HL-60 (cell line): ENCODE results near the gene OSBPL2.

Experiments used
- DNase-seq, 2 experiments: peaks; one replicate each; pipeline ENCODE4 v3.0.0-alpha.2; 2010 to 2020; ENCODE audit warnings: low read depth in 1 of 2, low spot score in 1 of 2
- H3K27ac ChIP-seq: fragments of 250-450 bp; sonication (Bioruptor Pico); replicated peaks from 2 replicates; pipeline ENCODE4 v1.5.1; 2020; ENCODE audit warnings: mild to moderate bottlenecking, moderate library complexity
- H3K27me3 ChIP-seq: fragments of 250-450 bp; sonication (Bioruptor Pico); 2 replicates; pipeline ENCODE4 v1.5.1; 2021; ENCODE audit warnings: mild to moderate bottlenecking, moderate library complexity; ENCODE audit not compliant: insufficient read depth, poor library complexity, severe bottlenecking
- H3K4me3 ChIP-seq: replicated peaks from 2 replicates; pipeline ENCODE4 v1.5.1; 2011; ENCODE audit warnings: mild to moderate bottlenecking, control low read depth, low read length; ENCODE audit not compliant: insufficient read depth
- GABPA ChIP-seq: IDR thresholded peaks from 2 replicates; pipeline ENCODE4 v1.6.1; 2012; ENCODE audit warnings: low read depth
- POLR2AphosphoS5 ChIP-seq: IDR thresholded peaks from 2 replicates; pipeline ENCODE4 v1.6.1; 2012; ENCODE audit warnings: low read depth
- SPI1 ChIP-seq: IDR thresholded peaks from 2 replicates; pipeline ENCODE4 v1.6.1; 2012; ENCODE audit warnings: low read depth, mild to moderate bottlenecking, borderline replicate concordance
- TF ChIP-seq, protein P1 (sequence below): IDR thresholded peaks from 2 replicates; pipeline ENCODE4 v1.6.1; 2012; ENCODE audit warnings: low read depth; ENCODE audit not compliant: insufficient replicate concordance
- TF ChIP-seq, protein P2 (sequence below): IDR thresholded peaks from one replicate; pipeline ENCODE4 v1.5.1; 2011; ENCODE audit warnings: low read length, control low read depth, inconsistent platforms; ENCODE audit not compliant: insufficient read depth

The OSBPL2 gene

DNA sequence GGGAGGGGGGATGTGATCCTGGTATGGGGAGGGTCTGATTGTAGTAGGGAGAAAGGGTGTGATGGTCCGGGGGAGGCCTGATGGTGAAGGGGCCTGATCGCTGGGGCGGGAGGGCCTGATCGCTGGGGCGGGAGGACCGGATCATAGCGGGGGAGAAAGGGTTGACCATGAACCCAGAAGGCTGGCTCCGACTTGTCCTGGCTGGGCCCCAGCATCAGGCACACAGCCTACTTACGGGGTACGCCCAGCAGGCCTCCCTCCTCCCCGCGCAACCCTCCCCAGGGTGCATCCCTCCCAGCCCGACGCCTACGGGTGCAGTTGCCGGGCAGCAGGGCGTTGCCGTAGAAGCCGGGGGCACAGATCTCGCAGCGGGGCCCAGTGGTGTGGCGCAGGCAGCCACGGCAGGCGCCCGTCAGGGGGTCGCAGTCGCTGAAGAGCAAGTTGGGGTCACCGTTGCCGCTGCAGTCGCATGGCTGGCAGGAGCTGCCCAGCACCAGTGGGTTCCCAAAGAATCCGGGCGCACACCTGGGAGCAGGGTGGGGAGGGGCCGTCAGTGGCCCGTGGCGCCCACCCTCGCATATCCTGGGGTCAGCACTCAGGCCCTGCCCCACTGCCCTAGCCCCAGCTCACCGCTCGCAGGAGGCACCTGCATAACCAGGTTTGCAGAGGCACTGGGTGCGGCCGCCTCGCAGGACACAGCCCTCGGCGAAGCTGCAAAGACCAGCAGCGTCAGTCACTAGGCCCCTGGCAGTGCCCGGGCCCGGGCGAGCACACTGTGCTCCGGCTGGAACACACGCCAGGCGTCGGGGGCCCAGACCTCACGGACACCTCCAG lies 85.0 kb downstream of the OSBPL2 start:
- TF ChIP-seq SPI1 (no peak), GABPA (no peak), POLR2AphosphoS5 (no peak)
- TF ChIP-seq, protein P1, sequence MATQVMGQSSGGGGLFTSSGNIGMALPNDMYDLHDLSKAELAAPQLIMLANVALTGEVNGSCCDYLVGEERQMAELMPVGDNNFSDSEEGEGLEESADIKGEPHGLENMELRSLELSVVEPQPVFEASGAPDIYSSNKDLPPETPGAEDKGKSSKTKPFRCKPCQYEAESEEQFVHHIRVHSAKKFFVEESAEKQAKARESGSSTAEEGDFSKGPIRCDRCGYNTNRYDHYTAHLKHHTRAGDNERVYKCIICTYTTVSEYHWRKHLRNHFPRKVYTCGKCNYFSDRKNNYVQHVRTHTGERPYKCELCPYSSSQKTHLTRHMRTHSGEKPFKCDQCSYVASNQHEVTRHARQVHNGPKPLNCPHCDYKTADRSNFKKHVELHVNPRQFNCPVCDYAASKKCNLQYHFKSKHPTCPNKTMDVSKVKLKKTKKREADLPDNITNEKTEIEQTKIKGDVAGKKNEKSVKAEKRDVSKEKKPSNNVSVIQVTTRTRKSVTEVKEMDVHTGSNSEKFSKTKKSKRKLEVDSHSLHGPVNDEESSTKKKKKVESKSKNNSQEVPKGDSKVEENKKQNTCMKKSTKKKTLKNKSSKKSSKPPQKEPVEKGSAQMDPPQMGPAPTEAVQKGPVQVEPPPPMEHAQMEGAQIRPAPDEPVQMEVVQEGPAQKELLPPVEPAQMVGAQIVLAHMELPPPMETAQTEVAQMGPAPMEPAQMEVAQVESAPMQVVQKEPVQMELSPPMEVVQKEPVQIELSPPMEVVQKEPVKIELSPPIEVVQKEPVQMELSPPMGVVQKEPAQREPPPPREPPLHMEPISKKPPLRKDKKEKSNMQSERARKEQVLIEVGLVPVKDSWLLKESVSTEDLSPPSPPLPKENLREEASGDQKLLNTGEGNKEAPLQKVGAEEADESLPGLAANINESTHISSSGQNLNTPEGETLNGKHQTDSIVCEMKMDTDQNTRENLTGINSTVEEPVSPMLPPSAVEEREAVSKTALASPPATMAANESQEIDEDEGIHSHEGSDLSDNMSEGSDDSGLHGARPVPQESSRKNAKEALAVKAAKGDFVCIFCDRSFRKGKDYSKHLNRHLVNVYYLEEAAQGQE, result no peak
- TF ChIP-seq, protein P2, sequence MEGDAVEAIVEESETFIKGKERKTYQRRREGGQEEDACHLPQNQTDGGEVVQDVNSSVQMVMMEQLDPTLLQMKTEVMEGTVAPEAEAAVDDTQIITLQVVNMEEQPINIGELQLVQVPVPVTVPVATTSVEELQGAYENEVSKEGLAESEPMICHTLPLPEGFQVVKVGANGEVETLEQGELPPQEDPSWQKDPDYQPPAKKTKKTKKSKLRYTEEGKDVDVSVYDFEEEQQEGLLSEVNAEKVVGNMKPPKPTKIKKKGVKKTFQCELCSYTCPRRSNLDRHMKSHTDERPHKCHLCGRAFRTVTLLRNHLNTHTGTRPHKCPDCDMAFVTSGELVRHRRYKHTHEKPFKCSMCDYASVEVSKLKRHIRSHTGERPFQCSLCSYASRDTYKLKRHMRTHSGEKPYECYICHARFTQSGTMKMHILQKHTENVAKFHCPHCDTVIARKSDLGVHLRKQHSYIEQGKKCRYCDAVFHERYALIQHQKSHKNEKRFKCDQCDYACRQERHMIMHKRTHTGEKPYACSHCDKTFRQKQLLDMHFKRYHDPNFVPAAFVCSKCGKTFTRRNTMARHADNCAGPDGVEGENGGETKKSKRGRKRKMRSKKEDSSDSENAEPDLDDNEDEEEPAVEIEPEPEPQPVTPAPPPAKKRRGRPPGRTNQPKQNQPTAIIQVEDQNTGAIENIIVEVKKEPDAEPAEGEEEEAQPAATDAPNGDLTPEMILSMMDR, result no peak
- DNase-seq, result no peak
- Histone ChIP-seq H3K27me3 (no peaks in the 10 kb centered on the region), H3K27ac (no peak overlapping the region), H3K4me3 (no peak overlapping the region)

DNA sequence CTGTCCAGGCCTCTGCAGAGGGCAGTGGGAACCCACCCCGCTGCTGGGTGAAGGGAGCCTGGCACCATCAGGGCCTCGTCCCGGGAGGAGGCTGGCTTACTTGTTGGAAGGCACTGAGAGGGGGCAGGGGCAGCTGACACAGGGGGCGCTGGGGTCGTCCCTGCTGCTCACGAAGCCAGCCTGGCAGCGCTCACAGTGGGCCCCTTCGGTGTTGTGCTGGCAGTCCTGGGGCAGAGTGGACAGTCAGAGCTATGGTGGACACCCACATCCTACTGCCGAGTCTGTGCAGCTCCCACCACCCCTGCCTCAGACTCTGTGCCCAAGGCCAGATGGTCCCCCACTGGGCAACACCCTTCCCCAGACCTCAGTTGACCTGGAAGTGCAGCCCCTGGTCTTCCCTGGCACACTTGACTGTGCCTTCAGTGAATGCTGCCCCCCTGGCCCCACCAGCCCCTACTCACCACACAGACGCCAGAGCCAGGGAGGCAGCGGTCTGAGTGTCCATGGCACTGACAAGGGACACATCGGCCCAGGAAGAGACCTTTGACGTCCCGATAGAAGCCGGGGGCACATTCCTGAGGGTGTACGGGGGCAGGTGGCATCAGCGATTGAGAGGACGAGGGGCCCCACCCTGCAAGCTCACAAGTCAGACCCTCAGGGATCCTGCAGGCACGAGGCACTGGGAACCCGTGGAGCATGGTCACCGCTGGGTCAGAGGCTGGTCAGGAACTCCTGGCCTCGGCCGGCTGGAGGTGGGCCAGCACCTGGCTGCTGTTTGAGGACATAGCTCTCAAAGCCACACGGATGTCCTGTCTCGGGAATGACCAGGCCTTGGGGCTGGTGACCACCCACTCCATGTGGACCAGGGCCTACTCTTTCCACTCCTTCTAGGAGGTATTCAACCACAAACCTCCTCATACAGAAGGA lies 85.9 kb downstream of the OSBPL2 start:
- TF ChIP-seq POLR2AphosphoS5 (no peak), GABPA (no peak), SPI1 (no peak)
- TF ChIP-seq, protein P1, result no peak
- TF ChIP-seq, protein P2, result no peak
- no peaks in the 10 kb centered on the region for H3K27me3 ChIP-seq
- no peak overlapping the region for H3K4me3 ChIP-seq
- no peak overlapping the region for H3K27ac ChIP-seq
- no peak for DNase-seq

DNA sequence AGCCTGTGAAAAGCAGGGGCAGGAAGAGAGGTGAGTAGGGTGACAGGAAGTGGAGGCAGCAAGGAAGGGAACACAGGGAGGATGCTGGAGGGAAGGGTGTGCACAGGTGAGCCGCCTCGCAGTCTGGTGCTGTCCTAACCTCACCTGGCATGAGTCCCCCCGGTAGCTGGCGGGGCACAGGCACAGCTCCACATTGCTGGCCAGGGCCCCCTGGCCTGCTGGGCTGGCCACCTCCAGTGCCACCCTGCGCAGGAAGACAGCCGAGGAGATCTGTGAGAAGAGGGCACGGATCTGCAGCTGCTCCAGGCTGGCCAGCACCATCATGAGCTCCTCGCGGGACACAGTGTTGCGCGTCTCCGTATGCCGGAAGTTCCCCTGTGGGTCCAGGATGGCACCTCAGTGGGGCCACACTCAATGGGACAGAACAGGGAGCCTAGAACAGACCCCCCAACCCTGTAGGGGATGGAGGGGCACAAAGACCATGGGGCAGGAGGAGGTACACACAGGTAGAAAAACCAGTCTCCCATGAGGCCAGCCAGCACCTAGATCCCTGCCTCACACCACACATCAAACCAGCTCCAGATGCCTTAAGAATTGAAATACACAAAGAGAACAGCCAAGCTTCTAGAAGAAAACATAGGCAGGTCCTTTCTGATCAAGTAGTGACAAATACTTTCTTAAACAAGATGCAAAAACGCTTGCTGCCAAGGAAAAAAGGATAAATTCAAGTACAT lies 87.0 kb downstream of the OSBPL2 start:
- H3K27ac ChIP-seq, result no peak overlapping the region
- no peak for DNase-seq
- TF ChIP-seq SPI1, result no peak
- TF ChIP-seq GABPA, result no peak
- TF ChIP-seq, protein P2, result no peak
- no peak for TF ChIP-seq POLR2AphosphoS5
- TF ChIP-seq, protein P1, result no peak
- no peak overlapping the region for H3K4me3 ChIP-seq
- no peaks in the 10 kb centered on the region for H3K27me3 ChIP-seq
